C4-2B (cell line): ENCODE data around the gene KRTAP25-1.

Experiments
- CTCF ChIP-seq: fragments of 450-650 bp; conservative IDR thresholded peaks from 2 replicates; pipeline ENCODE4 v1.5.1; 2017; ENCODE audit warnings: mild to moderate bottlenecking
- ZFX ChIP-seq: fragments of 450-650 bp; IDR thresholded peaks from 2 replicates; pipeline ENCODE4 v1.6.1; 2017

- TF ChIP-seq CTCF = no peak
- TF ChIP-seq ZFX = no peak
These were observed 48.0 kb upstream of the KRTAP25-1 start, which contains the start of gene KRTAP27-1 for GRCh38 chr21:30337276-30337744.
